ENCODE data around the gene MYL2.
"Not testable (repeated sequence)": the region's sequence is repeated elsewhere in the genome, so short reads cannot be mapped to it uniquely, and the experiment has no call there.

Gene MYL2

GRCh38 chr12:110920324-110920910, at the start of gene MYL2:
TSS of gene MYL2 (minus strand) at chr12:110920579. CDS start at chr12:110920529, 50 bp downstream.
- TF ChIP-seq CTCF (conservative IDR thresholded peaks at IDR 0.05; ENCODE audit: low read depth, low read length), result no peak
- DNase-seq (ENCODE audit: low read depth), result no peak

GRCh38 chr12:110966081-110966760, 45.8 kb upstream of the MYL2 start:
- H3K4me3 ChIP-seq (ENCODE audit: low read depth, low read length), result no peak overlapping the region
- DNase-seq (ENCODE audit: low read depth), result no peak
- TF ChIP-seq CTCF (conservative IDR thresholded peaks at IDR 0.05; ENCODE audit: low read depth, low read length), result no peak

More at GRCh38 chr12:110920324-110920910, at the start of gene MYL2:
- no peak within 1 kb of the TSS for H3K4me3 ChIP-seq (ENCODE audit: low read depth, low read length)

GRCh38 chr12:110965574-110965973, 45.2 kb upstream of the MYL2 start:
- DNase-seq (ENCODE audit: low read depth), result no peak
- no peak overlapping the region for H3K4me3 ChIP-seq (ENCODE audit: low read depth, low read length)
- TF ChIP-seq CTCF (conservative IDR thresholded peaks at IDR 0.05; ENCODE audit: low read depth, low read length), result no peak

GRCh38 chr12:110960795-110961194, 40.4 kb upstream of the MYL2 start:
- no peak for DNase-seq (ENCODE audit: low read depth)
- no peak for TF ChIP-seq CTCF (conservative IDR thresholded peaks at IDR 0.05; ENCODE audit: low read depth, low read length)
- no peak overlapping the region for H3K4me3 ChIP-seq (ENCODE audit: low read depth, low read length)

- TF ChIP-seq CTCF (conservative IDR thresholded peaks at IDR 0.05; ENCODE audit: low read depth, low read length), result no peak
These were observed 37.3 kb upstream of the MYL2 start for GRCh38 chr12:110957652-110958051.

GRCh38 chr12:110957159-110957558, 36.8 kb upstream of the MYL2 start:
- no peak for TF ChIP-seq CTCF (conservative IDR thresholded peaks at IDR 0.05; ENCODE audit: low read depth, low read length)
- no peak for DNase-seq (ENCODE audit: low read depth)
- H3K4me3 ChIP-seq (ENCODE audit: low read depth, low read length), result no peak overlapping the region

More at GRCh38 chr12:110957652-110958051, 37.3 kb upstream of the MYL2 start:
- H3K4me3 ChIP-seq (ENCODE audit: low read depth, low read length), result no peak overlapping the region
- no peak for DNase-seq (ENCODE audit: low read depth)

GRCh38 chr12:110950867-110951266, 30.5 kb upstream of the MYL2 start:
- not testable (repeated sequence) for DNase-seq (ENCODE audit: low read depth); H3K4me3 ChIP-seq (ENCODE audit: low read depth, low read length)

- DNase-seq (ENCODE audit: low read depth); H3K4me3 ChIP-seq (ENCODE audit: low read depth, low read length): not testable (repeated sequence)
These were observed 30.1 kb upstream of the MYL2 start for GRCh38 chr12:110950466-110950865.

Data from choroid plexus epithelial cell (primary cell).